Mucosa of descending colon (tissue), 3 donors: Measurements from ENCODE around the gene ECM1. TPM values are rescaled to one million over a fixed set of nuclear protein-coding genes. Genes with fewer than 3 reads are reported as not detected.

ENCODE experiments used
- ATAC-seq: fragments of 200-7000 bp; cut with Tn5 transposase; one replicate; pipeline ENCODE4 v1.9.1; 2020; ENCODE audit warnings: mild to moderate bottlenecking, moderate library complexity
- DNase-seq, 3 donors: peaks; one replicate each; pipeline ENCODE4 v3.0.0-alpha.2; 2020
- H3K36me3 ChIP-seq: fragments of 200-600 bp; one replicate; pipeline ENCODE4 v1.8.0; 2021; ENCODE audit warnings: low read depth, mild to moderate bottlenecking
- H3K4me1 ChIP-seq: fragments of 200-600 bp; one replicate; pipeline ENCODE4 v1.8.0; 2021; ENCODE audit warnings: low read depth, mild to moderate bottlenecking
- H3K4me3 ChIP-seq: fragments of 200-600 bp; one replicate; pipeline ENCODE4 v1.8.0; 2021; ENCODE audit warnings: mild to moderate bottlenecking
- H3K9me3 ChIP-seq: fragments of 200-600 bp; one replicate; pipeline ENCODE4 v1.8.0; 2021; ENCODE audit warnings: mild to moderate bottlenecking
- CTCF ChIP-seq: fragments of 200-600 bp; IDR thresholded peaks from one replicate; pipeline ENCODE4 v1.8.0; 2022; ENCODE audit warnings: antibody characterized with exemption, mild to moderate bottlenecking
- intact Hi-C, 2 donors: fragments of 100-400 bp; cut with DNase I in 1 of 2; cut with micrococcal nuclease in 1 of 2; formaldehyde crosslinking; loops; one replicate each; pipeline versions ENCODE4 v1.11.0 to v1.11.1; 2022; cut with DNase I, micrococcal nuclease
- total RNA-seq, 3 donors: library from RNA; stranded (reverse); fragmentation: NEBNext Ultra II Directional in 2 of 3; extraction: Animal tissue kit (Norgen Biotek cat#: 25700) in 2 of 3; gene quantifications; one replicate each; pipeline versions ENCODE4 v1.2.1 to v1.2.4, GENCODE V29; 2021 to 2023
- donor health status: DM: no; HTN: no; CAD: no; lungs with moderate emphysema.
- donor health status: DM: no; HTN: no; CAD: no.
- donor health status: DM: no; HTN: yes; CAD: no.

The ECM1 gene
- total RNA-seq, 3 donors from 2014 or later = 3.4 to 11.0 (median 8.8) TPM

DNA sequence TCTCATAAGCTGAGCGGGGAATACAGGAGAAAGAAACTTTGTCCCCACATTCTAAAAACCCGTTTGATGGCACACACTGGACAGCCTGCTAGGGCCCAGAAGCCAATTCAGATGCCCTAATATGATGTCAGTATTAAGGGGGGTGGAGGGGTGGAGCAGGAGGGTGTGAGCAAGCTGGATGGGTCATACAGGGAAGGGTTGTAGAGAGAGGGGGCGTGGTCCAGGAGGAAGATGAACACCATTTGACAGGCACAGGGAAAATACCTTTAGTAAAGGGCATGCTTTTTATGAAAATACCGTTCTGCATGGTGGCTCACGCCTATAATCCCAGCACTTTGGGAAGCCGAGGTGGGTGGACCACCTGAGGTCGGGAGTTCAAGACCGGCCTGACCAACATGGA lies 14.7 kb upstream of the ECM1 start:
- H3K9me3 ChIP-seq = no peaks in the 10 kb centered on the region
- H3K36me3 ChIP-seq = no peaks in the 10 kb centered on the region
- no peak for TF ChIP-seq CTCF
- DNase-seq (no peak), ATAC-seq (no peak)
- peaks cover 3% of the 10 kb centered on the region for H3K4me1 ChIP-seq
- H3K4me3 ChIP-seq = no peak overlapping the region
- intact Hi-C loops = no loop called here

DNA sequence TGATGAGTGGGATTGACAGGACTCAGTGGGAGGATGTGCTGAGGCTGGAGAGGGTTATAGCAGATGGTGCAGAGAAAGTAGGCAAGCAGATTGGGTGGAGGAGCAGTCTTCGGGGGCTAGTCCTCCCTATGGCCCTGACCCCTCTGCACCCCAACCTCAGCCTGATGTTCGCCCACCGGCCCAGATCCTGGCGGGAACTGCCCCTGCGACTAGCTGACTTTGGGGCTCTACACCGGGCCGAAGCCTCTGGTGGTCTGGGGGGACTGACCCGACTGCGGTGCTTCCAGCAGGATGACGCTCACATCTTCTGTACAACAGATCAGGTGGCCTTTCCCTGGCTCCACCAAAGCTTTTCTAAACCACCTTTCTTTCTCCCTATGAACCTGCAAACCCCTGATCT lies 9.6 kb upstream of the ECM1 start:
- TF ChIP-seq CTCF = no peak
- no peak for ATAC-seq
- no peaks in the 10 kb centered on the region for H3K36me3 ChIP-seq
- DNase-seq = no peak
- intact Hi-C loops = no loop called here
- no peaks in the 10 kb centered on the region for H3K9me3 ChIP-seq
- no peak overlapping the region for H3K4me3 ChIP-seq
- H3K4me1 ChIP-seq = no peaks in the 10 kb centered on the region

- H3K4me3 ChIP-seq = no peak overlapping the region
- intact Hi-C loops = no loop called here
- TF ChIP-seq CTCF = no peak
- no peaks in the 10 kb centered on the region for H3K9me3 ChIP-seq
- no peaks in the 10 kb centered on the region for H3K4me1 ChIP-seq
- ATAC-seq (no peak), DNase-seq (no peak)
- H3K36me3 ChIP-seq = no peaks in the 10 kb centered on the region
Observed at GRCh38 chr1:150505431-150505830, 2.5 kb upstream of the ECM1 start.

DNA sequence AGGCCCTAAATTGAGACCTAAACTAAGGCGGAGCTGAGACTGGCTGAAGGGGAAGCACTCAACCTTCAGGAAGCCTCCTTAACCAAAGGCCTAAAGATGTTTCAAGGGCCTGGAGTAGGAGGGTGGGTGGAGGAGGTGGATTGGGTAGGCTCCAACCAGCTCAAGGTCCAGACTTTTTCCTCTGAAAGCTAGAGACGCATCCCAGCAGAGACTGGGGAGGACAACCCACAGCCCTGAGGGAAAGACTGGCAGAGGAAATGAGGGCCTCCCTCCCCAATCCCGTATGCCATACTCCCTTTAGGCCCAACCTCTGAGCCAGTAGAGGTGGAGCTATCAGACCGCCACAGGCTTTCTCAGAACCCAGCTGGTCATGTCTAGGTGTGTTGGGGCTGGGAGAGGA lies 1.1 kb downstream of the ECM1 start:
- TF ChIP-seq CTCF = no peak
- DNase-seq (no peak), ATAC-seq (no peak)
- Histone ChIP-seq H3K36me3 (no peaks in the 10 kb centered on the region), H3K4me1 (no peaks in the 10 kb centered on the region), H3K9me3 (no peaks in the 10 kb centered on the region), H3K4me3 (no peak overlapping the region)
- intact Hi-C loops = no loop called here

- Histone ChIP-seq H3K4me1 (peaks cover 8% of the 10 kb centered on the region), H3K4me3 (no peak overlapping the region), H3K36me3 (no peaks in the 10 kb centered on the region), H3K9me3 (no peaks in the 10 kb centered on the region)
- intact Hi-C loops = no loop called here
- TF ChIP-seq CTCF = no peak
- ATAC-seq (no peak), DNase-seq (no peak)
Observed at GRCh38 chr1:150511551-150511950, 3.6 kb downstream of the ECM1 start.

DNA sequence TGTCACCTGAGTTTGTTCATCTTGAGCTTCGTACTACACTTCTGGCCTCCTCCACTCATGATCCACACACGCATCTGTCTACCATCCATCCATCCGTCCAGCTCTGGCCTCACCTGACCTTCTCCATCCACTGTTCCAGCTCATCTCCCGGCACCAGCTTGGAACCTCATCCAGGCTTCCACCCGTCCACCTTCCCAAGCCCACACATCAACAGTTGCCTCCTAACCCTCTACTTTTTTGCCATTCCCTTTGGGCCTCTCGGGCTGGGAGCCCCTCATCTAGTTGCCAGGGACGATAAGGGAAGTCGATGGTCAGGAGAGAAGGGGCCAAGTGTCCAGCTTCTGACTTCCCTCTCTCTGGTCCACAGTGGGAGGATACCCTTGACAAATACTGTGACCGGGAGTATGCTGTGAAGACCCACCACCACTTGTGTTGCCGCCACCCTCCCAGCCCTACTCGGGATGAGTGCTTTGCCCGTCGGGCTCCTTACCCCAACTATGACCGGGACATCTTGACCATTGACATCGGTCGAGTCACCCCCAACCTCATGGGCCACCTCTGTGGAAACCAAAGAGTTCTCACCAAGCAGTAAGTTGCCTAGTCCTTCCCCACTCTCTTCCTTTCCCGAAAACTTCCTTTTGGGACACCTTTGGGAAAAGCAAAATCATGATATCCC lies 4.2 kb downstream of the ECM1 start:
- no peak for TF ChIP-seq CTCF
- no peaks in the 10 kb centered on the region for H3K36me3 ChIP-seq
- no peak for ATAC-seq
- no peaks in the 10 kb centered on the region for H3K9me3 ChIP-seq
- intact Hi-C loops = no loop called here
- no peak for DNase-seq
- H3K4me3 ChIP-seq = no peak overlapping the region
- H3K4me1 ChIP-seq = peaks cover 13% of the 10 kb centered on the region
